Measurements from ENCODE around the gene IDH2.
A peak's percentile ranks its signal among the peaks of the same experiment; 100 is the strongest.
"Not testable (repeated sequence)": the region's sequence is repeated elsewhere in the genome, so short reads cannot be mapped to it uniquely, and the experiment has no call there.

Gene IDH2

GRCh38 chr15:90113166-90113565 is 10.9 kb upstream of the IDH2 start:
- no peak for DNase-seq

- DNase-seq = not testable (repeated sequence)
Measured at GRCh38 chr15:90109163-90109751, 7.0 kb upstream of the IDH2 start.

DNA sequence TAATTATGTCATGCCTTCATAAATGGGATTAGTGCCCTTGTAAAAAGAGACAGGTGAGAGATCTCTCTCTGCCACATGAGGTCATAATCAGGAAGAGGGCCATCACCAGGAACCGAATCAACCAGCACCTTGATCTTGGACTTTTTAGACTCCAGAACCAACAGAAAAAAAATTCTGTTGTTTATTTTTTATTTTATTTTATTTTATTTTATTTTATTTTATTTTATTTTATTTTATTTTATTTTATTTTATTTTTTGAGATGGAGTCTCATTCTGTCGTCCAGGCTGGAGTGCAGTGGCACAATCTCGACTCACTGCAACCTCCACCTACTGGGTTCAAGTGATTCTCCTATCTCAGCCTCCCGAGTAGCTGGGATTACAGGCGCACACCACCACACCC is 5.8 kb upstream of the IDH2 start:
- DNase-seq = not testable (repeated sequence)

DNA sequence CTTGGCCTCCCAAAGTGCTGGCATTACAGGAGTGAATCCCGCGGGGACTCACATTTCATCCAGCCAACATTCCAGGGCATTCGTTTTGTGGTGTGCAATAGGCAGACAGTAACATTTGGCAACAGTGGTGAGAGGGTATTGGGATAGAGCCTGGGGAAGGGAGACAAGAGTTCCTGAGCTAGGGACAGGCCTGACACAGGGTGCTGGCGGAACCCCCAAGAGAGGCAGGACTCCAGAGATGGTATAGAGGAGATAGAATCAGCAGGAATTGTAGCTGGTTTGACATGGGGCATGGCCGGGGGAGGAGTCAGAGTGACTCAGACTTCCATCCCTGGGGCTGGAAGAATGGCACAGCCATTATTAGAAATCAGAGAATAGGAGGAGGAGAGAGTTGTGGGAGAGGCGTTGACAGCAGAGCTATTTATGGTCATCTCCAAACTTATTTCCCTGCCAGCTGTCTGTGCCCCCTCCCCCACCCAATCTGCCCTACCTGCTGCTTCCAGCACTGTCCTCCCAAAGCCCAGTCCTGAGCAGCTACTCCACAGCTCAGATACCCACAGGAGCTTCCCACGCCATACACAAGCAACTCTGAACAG is 4.4 kb upstream of the IDH2 start:
- no peak for DNase-seq

DNA sequence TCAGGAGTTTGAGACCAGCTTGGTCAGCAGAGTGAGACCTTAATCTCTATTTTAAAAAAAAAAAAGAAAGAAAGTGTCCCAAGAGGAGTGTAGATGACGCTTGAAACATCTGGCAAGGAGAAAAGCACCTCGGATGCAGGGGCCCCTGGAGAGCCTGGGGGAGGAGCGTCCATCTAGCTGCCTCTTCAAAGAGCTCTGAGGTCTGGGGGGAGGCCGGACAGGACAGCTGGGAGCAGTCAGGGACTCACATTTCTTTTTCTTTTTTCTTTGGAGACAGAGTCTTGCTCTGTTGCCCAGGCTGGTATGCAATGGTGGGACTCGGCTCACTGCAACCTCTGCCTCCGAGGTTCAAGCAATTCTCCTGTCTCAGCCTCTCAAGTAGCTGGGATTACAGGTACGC is 3.3 kb upstream of the IDH2 start:
- no peak for DNase-seq

GRCh38 chr15:90104551-90104950 is 2.3 kb upstream of the IDH2 start:
- no peak for DNase-seq

DNA sequence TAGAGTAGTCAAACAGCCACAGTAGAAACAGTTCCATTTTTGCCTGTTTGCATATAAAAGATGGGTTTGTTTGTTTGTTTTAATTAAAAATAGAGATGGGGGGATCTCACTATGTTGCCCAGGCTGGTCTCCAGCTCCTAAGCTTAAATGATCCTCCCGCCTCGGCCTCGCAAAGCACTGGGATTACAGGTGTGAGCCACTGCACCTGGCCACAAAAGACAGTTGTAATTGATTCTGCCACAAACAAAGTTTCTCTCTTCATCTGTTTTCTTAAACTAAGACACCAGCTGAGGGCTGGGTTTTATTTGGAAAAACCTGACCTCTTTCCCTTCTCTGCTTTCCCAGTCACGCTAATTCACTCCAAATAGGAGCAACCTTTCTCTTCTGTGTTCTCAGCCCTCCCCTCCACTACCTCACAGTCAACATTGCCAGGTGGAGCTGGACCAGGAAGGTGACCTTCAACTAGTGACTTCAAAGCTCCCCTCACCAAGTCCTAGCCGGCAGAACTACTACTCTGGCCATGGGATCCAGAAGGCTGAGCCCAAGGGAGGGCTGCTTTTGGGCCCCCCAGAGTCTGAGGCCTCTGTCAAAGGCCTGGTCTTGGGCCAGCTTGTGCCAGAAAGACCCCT is 1.5 kb upstream of the IDH2 start:
- no peak for DNase-seq

DNA sequence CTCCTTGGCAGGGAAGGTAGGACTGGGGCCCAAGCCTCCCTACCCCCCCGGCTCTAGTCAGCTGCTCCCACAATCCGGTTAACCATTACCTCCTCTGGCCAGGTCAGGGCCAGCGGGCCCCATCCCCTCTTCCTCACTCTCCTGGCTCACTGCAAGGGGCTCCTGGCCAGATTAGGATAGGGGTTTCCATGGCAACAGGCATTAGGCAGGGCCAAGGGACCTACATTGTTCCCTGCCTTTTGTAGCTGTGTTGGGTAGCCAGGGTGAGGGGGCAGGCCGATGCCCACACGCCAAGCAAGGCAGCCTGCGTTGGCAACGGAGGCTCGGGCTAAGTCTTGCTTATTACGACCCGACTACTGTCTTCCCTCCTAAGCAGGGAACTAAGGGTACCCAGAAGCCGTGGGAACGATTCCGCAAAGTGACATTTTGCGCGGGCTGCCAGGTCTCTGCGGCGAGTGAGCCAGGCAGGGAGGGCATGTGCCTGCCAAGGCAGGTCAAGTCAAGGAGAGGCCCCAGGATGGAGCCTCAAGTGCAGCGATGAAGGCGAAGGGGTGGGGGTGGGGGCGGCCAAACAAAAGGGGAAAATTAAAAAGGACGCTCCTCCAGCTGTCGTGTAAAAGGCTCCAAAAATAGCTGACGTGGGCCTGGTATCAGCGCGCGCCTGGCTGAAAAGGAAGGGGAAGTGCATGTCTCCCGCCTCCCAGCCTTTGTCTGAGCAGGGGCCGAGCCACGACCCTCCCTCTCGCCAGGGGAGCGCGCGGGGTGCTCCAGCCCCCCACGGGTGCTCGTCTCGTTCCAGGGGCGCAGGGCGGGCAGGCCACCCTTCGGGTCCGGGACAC is 919 bp downstream of the IDH2 start:
- DNase-seq = peak; percentile 19

- DNase-seq = peak; percentile 12
Measured at GRCh38 chr15:90099868-90100831, 2.1 kb downstream of the IDH2 start.

DNA sequence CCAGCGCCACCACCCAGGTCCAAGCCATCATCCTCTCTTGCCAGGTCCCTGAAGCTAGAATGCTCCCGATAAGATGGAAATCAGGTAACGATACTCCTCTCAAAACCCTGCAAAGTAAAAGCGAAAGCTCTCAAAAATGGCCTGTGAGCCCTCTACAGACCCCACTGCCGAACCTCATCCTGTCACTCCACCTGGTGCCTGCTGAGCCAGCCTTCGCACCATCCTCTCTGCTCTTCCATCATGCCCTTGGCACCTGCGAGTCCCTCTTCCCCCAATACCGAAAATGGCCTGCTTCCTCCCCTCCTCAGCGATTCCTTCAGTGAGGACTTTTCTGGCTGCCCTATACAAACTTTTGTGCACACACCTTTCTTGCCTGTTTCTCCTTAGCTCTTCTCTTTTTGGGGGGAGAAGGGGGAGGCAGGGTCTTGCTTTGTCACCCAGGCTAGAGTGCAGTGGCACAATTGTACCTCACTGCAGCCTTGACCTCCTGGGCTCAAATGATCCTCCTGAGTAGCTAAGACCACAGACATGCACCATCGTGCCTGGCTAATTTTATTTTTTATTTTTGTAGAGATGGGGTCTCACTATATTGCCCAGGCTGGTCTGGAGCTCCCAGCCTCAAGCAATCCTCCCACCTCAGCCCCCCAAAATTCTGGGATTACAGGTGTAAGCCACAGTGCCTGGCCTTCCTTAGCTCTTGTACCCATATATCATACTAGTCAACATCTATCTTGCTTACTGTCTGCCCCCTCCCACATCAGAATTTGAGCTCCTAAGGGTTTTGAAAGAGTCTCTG is 3.0 kb downstream of the IDH2 start:
- no peak for DNase-seq

- no peak for DNase-seq
Measured at GRCh38 chr15:90097475-90097874, 4.8 kb downstream of the IDH2 start.

DNA sequence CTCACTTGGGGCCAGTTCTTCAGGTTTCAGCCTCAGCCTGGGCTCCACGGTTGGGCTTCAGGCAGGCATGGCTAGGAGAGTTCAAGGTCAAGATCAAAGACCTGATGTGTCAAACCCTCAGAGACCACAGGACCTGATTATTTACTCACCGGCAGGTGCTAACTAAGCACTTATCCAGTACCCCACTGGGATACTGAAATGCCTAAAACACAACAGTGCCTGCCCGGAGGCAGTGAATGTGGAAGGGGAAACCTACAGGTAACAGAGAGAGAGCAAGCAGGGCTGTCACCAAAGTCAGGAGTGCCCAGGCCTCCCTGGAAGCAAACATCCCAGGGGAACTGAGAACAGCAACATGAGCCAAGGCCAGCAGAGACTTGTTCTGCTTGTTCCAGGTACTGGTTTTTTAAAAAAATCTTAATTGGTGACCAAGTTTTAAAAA is 6.7 kb downstream of the IDH2 start:
- no peak for DNase-seq

GRCh38 chr15:90091156-90091931 is 10.9 kb downstream of the IDH2 start:
- no peak for DNase-seq

DNA sequence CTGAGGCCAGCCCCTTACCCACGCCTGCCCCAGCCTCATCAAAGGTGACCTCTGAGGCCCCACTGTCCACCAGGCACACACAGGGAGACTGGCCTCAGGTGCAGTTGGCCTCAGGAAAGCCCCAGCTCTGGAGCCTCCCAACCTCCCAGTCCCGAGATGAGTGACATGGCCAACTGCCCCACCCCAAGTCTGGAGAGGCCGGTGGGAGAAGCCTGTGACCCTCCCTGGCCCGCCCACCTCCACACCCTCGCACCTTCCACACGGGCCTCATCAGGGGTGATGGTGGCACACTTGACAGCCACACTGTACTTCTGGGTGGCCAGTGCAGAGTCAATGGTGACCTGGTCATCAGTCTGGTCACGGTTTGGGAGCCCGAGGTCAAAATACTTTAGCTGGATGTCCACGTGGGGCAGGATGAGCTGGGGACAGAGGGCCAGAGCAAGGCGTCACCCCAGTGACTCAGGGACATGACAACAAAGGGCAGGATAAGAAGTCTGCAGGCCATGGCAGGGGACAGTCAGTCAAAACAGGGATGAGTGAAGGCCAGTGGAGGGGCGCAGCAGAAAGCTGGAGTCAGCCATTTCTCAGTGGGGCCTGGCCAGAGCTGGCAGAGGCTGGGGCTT is 11.9 kb downstream of the IDH2 start:
- no peak for DNase-seq

DNA sequence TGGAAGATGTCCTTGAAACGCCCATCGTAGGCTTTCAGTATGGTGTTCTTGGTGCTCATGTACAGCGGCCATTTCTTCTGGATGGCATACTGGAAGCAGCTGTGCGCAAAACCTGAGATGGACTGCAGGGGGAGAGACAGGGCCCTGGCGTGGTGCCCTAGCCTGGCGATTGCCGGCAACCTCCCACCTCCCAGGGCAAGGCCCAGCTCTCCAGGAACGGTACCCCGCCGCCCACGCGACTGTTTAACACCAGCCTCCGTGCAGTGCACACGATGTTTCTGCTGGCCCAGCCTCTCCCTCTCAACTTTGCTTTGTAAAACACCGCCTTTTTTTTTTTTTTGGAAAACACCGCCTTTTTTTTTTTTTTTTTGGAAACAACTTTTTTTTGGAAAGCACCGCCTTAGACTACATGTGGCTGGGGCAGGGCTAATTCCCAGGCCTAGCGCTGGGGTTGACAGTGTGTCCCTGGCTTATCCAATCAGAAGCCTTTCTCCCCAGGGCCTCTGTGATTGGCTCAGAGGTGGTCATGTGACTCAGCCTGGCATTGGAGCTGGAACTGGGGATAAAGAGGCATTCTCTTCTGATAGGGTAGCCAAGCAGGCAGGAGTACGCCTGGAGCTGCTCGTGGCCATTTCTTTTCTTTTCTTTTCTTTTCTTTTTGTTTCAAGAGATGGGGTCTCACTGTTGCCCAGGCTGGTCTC is 14.7 kb downstream of the IDH2 start:
- DNase-seq = no peak

DNA sequence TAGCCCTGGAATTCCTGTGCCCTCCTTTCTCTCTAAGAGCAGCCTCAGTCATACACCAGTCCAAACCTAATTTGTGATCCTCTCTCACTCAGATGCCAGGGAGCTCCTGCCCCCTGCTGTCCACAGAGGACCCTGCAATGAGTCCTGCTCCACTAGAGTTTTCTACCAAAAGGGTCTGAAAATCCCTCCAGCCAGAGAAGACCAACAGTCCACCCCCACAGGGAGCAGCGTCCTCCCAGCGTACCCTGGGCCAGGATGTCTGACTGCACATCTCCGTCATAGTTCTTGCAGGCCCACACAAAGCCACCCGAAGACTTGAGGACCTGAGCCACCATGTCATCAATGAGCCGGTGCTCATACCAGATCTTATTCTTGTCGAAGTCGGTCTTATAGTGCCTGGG is 15.4 kb downstream of the IDH2 start:
- peak; percentile 29 for DNase-seq

DNA sequence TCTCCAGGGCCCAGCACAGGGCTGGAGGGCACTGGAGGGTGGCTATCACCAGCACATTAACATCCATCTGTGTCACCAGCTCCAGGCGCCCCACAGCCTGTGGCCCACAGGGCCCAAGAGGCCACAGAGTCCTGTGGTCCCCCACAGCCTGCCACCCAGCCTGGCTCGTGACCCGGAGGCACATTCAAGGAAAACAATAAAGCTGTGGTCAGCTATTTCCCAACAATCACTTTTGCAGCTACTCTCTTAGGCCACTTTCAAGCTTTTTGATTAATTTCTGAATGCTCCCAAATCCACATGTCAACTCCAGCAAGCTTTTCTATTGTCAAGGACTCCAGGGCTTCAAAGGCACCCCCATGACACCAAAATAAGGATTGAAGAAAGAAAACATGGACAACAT is 16.7 kb downstream of the IDH2 start:
- DNase-seq = no peak

DNA sequence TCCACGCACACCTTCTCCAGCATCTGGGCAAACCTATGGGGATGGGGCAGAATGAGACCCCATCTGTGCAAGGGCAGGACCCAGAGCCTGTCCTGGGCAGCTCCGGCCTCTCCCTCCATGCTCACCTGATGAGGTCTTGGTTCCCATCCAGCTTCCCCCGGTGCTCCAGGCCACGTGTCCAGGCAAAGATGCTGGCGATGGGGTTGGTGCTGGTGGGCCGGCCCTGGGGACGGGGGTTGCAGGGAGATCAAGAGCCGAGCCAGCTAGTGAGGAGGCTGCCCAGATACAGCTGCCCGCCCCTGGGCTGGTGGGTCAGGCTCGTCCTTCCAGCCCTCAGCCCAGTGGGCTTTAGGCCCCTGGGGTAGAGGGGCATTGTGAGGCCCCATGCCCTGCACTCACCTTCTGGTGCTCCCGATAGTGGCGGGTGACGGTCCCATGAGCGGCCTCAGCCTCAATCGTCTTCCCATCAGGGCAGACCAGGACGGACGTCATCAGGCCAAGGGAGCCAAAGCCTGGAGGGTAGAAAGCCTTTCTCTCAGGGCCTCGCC is 17.3 kb downstream of the IDH2 start:
- no peak for DNase-seq

- no peak for DNase-seq
Measured at GRCh38 chr15:90083954-90084607, 18.2 kb downstream of the IDH2 start.

Data from KG1 (cell line).